C4-2B (cell line): ENCODE results near the gene COG5.

ENCODE experiments used
- H3K27ac ChIP-seq: fragments of 450-650 bp; 2 replicates; pipeline ENCODE4 v1.5.1; 2017
- CTCF ChIP-seq: fragments of 450-650 bp; conservative IDR thresholded peaks from 2 replicates; pipeline ENCODE4 v1.5.1; 2017; ENCODE audit warnings: mild to moderate bottlenecking
- ZFX ChIP-seq: fragments of 450-650 bp; IDR thresholded peaks from 2 replicates; pipeline ENCODE4 v1.6.1; 2017

The COG5 gene

GRCh38 chr7:107302250-107302847 lies 261.4 kb downstream of the COG5 start:
- TF ChIP-seq CTCF = no peak
- no peak for TF ChIP-seq ZFX

GRCh38 chr7:107294182-107294581 lies 269.5 kb downstream of the COG5 start:
- TF ChIP-seq CTCF = no peak
- no peak for TF ChIP-seq ZFX
- H3K27ac ChIP-seq = no peak overlapping the region

More at GRCh38 chr7:107302250-107302847, 261.4 kb downstream of the COG5 start:
- no peak overlapping the region for H3K27ac ChIP-seq

GRCh38 chr7:107292591-107292990 lies 271.1 kb downstream of the COG5 start:
- H3K27ac ChIP-seq = no peak overlapping the region
- TF ChIP-seq ZFX (no peak), CTCF (no peak)

- no peak overlapping the region for H3K27ac ChIP-seq
- TF ChIP-seq CTCF (no peak), ZFX (no peak)
Observed at GRCh38 chr7:107291434-107291833, 272.3 kb downstream of the COG5 start.

- TF ChIP-seq ZFX (no peak), CTCF (no peak)
- H3K27ac ChIP-seq = no peak overlapping the region
Observed at GRCh38 chr7:107286751-107287621, 276.7 kb downstream of the COG5 start.

GRCh38 chr7:107284911-107285479 lies 278.7 kb downstream of the COG5 start:
- no peak overlapping the region for H3K27ac ChIP-seq
- TF ChIP-seq CTCF (no peak), ZFX (no peak)

GRCh38 chr7:107277331-107277730 lies 286.4 kb downstream of the COG5 start:
- H3K27ac ChIP-seq = no peak overlapping the region
- TF ChIP-seq ZFX (no peak), CTCF (no peak)
